Prostate gland (tissue), 2 donors: ENCODE results near the gene ERBB2. TPM values are rescaled to one million over a fixed set of nuclear protein-coding genes. Genes with fewer than 3 reads are reported as not detected.

Experiments
- DNase-seq: peaks from one replicate; pipeline ENCODE4 v3.0.0-alpha.2; 2019; ENCODE audit warnings: low spot score
- H3K27ac ChIP-seq, 2 donors: fragments of 200-600 bp; sonication (generic); 2 replicates each; pipeline ENCODE4 v1.5.1; 2017 to 2019
- H3K27me3 ChIP-seq: fragments of 200-600 bp; sonication (generic); replicated peaks from 2 replicates; pipeline ENCODE4 v1.5.1; 2019; ENCODE audit not compliant: insufficient read depth
- H3K36me3 ChIP-seq, 2 donors: fragments of 200-600 bp; sonication (generic); 1 replicate in 1 of 2; 2 replicates in 1 of 2; pipeline versions ENCODE4 v1.5.1 to v1.8.1; 2017 to 2019
- H3K4me1 ChIP-seq: fragments of 200-600 bp; sonication (generic); replicated peaks from 2 replicates; pipeline ENCODE4 v1.5.1; 2019
- H3K4me3 ChIP-seq, 2 donors: fragments of 200-600 bp; sonication (generic); 2 replicates each; pipeline ENCODE4 v1.5.1; 2017 to 2019
- H3K9me3 ChIP-seq: fragments of 200-600 bp; sonication (generic); 2 replicates; pipeline ENCODE4 v1.5.1; 2017
- CTCF ChIP-seq, 4 experiments: fragments of 200-600 bp in 2 of 4; fragments of 450-650 bp in 2 of 4; sonication (generic) in 2 of 4; IDR thresholded peaks; 1 replicate in 3 of 4; 2 replicates in 1 of 4; pipeline ENCODE4 v1.5.1; 2016 to 2019; ENCODE audit warnings: antibody characterized with exemption in 4 of 4, mild to moderate bottlenecking in 2 of 4, moderate library complexity in 2 of 4
- POLR2A ChIP-seq: fragments of 450-650 bp; IDR thresholded peaks from one replicate; pipeline ENCODE4 v1.6.1; 2016; ENCODE audit warnings: antibody characterized with exemption, mild to moderate bottlenecking
- POLR2AphosphoS5 ChIP-seq: sonication (generic); formaldehyde crosslinking; IDR thresholded peaks from one replicate; pipeline ENCODE4 v1.6.1; 2017; ENCODE audit warnings: antibody characterized with exemption
- WGBS: methylation state at CpG from one replicate; pipeline ENCODE4 v1.1.5; 2018; 5-methylcytosine and 5-hydroxymethylcytosine counted together
- intact Hi-C: fragments of 100-400 bp; cut with DNase I; formaldehyde crosslinking; loops from one replicate; pipeline ENCODE4 v1.14.2; 2022
- total RNA-seq, 2 donors: library from RNA; depleted of rRNA; stranded (reverse); fragments of >200 nt; gene quantifications; one replicate each; pipeline ENCODE4 v1.1.0, GENCODE V29; 2016

The ERBB2 gene
- total RNA-seq, 2 donors from 2014 or later: 112 to 172 TPM

DNA sequence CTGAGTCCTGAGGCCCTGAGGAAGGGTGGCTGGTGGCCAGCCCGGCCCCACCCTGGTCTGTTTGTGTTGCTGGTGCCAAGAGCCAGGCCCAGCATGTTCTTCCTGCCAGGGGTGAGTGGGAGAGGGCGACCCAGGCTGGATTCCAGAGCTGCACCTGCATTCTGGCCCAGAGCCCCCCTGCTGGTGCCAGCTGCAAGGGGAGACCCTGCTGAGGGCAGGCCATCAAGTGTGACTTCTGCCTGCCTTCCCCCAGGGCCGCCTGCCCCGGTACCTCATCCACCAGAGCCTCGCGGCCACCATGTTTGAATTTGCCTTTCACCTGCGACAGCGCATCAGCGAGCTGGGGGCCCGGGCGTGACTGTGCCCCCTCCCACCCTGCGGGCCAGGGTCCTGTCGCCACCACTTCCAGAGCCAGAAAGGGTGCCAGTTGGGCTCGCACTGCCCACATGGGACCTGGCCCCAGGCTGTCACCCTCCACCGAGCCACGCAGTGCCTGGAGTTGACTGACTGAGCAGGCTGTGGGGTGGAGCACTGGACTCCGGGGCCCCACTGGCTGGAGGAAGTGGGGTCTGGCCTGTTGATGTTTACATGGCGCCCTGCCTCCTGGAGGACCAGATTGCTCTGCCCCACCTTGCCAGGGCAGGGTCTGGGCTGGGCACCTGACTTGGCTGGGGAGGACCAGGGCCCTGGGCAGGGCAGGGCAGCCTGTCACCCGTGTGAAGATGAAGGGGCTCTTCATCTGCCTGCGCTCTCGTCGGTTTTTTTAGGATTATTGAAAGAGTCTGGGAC lies 37.1 kb upstream of the ERBB2 start:
- Histone ChIP-seq H3K4me1 (peaks cover 13% of the 10 kb centered on the region), H3K4me3 (no peak overlapping the region), H3K27ac (peak overlapping the region; percentile 27 to 29), H3K36me3 (no peaks in the 10 kb centered on the region), H3K27me3 (no peaks in the 10 kb centered on the region), H3K9me3 (no peaks in the 10 kb centered on the region)
- peak; percentile 40 for DNase-seq
- TF ChIP-seq POLR2A (no peak), CTCF (IDR thresholded peaks at IDR 0.05) (no peak), POLR2AphosphoS5 (no peak)
- 81% methylated on average over 22 of the region's 22 CpGs for WGBS
- intact Hi-C loops: no loop called here

GRCh38 chr17:39663340-39663687 lies 36.5 kb upstream of the ERBB2 start:
- intact Hi-C loops: no loop called here
- DNase-seq: no peak
- 81% methylated on average over 2 of the region's 4 CpGs for WGBS
- Histone ChIP-seq H3K36me3 (no peaks in the 10 kb centered on the region), H3K4me3 (no peak overlapping the region), H3K27ac (peak overlapping the region; percentile 27 to 29), H3K9me3 (no peaks in the 10 kb centered on the region), H3K27me3 (no peaks in the 10 kb centered on the region), H3K4me1 (peaks cover 13% of the 10 kb centered on the region)
- TF ChIP-seq POLR2AphosphoS5 (no peak), POLR2A (no peak), CTCF (IDR thresholded peaks at IDR 0.05) (no peak)

DNA sequence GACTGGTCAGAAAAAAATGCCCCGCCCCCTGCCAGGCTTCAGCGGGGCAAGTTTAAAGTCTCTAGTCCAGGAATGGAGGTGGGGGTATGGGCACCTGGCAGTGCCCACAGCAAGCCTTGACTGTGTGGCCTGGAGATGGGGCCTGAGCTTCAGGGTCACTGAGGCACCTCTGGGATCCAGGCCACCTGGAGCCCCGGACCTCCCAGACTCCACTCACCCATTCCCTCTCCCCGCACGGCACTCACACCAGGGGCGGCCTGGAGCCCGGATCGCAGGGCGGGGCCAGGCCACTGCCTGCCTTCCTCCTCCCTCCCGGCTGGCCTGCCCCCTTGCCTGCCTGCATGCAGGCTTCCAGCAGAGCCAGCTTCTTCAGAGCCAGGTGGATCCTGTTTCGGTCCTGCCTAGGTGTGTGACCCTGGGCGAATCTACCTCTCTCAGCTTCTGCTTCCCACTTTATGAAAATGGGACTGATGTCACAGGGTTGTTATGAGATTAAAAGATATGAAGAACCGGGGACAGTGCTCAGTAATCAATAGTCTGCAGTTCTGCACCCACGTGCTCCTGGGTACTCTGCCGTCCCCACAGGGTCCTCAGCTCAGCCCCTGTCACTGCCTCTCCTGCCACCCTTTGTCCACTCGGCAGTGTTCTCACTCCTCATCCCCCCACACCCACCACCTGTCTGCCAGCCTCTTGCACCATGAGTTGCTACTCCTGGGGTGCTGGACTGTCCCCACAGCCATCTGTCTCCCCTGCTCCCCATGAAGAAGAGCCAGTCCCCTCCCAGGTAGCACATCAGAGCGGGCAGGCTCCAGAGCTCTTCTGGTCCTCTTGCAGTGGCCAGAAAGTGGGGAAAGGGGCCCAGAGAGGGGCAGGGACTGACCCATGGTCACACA lies 35.9 kb upstream of the ERBB2 start:
- no peaks in the 10 kb centered on the region for H3K27me3 ChIP-seq
- no peaks in the 10 kb centered on the region for H3K36me3 ChIP-seq
- TF ChIP-seq POLR2AphosphoS5 (no peak), CTCF (IDR thresholded peaks at IDR 0.05) (no peak), POLR2A (no peak)
- no peak overlapping the region for H3K4me3 ChIP-seq
- peaks cover 13% of the 10 kb centered on the region for H3K4me1 ChIP-seq
- H3K27ac ChIP-seq: no peak overlapping the region
- no peaks in the 10 kb centered on the region for H3K9me3 ChIP-seq
- DNase-seq: no peak
- intact Hi-C loops: no loop called here
- WGBS: 55% methylated on average over 16 of the region's 17 CpGs

DNA sequence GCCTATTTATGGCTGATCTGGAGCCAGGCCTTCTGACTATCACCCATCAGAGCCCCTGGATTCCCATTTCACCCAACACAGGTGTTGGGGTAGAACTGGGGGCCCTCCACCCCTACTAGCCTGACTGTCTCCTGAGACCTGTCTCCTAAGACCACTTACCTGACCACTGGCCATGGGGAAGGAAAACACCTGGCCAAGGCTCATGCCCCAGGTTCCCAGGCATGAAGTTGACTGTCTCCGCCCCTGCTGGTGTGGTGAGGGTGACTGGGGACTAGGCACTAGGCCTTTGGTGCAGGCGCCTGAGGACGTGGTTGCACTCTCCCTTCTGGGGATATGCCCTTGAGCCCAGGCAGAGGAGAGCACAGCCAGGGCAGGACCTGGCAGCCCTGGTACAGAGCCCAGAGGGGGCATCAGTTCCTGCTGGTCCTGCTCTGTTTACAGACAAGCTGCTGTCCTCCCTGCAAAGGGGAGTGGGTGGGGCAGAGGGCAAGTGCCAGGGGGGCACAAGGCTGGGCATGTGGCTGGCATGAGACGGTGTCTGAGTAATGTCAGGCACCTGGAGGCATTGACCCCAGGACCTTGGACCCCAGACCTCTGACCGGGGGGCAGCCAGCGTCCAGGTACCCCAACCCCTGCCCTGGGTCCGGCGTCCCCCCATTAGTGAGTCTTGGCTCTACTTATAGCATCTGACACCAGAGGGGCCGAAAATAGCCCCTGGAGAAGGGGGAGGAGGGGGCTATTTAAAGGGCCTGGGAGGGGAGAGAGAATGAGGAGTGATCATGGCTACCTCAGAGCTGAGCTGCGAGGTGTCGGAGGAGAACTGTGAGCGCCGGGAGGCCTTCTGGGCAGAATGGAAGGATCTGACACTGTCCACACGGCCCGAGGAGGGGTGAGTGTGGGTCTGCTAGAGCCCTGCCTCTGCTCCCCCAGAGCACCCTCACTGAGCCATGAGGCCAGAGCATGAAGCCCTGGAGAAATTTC lies 35.0 kb upstream of the ERBB2 start, which contains the start of gene TCAP:
TCAP (plus strand) TSS at position 769 of the 981 bp plus-strand sequence; CDS start at position 780, 11 bp downstream.
- DNase-seq: no peak
- Histone ChIP-seq H3K4me3 (no peak within 1 kb of the TSS), H3K27ac (no peak within 1 kb of the TSS), H3K4me1 (peaks cover 13% of the 10 kb centered on the region), H3K36me3 (no peaks in the 10 kb centered on the region), H3K27me3 (no peaks in the 10 kb centered on the region), H3K9me3 (no peaks in the 10 kb centered on the region)
- 57% methylated on average over 14 of the region's 15 CpGs for WGBS
- no peak for TF ChIP-seq POLR2A
- no peak for TF ChIP-seq CTCF (IDR thresholded peaks at IDR 0.05)
- TF ChIP-seq POLR2AphosphoS5: no peak
- intact Hi-C loops: no loop called here
